ENCODE measurements around the gene RBM33.
A peak's percentile ranks its signal among the peaks of the same experiment; 100 is the strongest.

Gene RBM33

GRCh38 chr7:155728116-155728515, 83.7 kb downstream of the RBM33 start:
- DNase-seq (ENCODE audit: low read depth) = no peak

- no peak for DNase-seq (ENCODE audit: low read depth)
Measured at GRCh38 chr7:155729847-155730246, 85.4 kb downstream of the RBM33 start.

- no peak for DNase-seq (ENCODE audit: low read depth)
Measured at GRCh38 chr7:155731380-155731779, 86.9 kb downstream of the RBM33 start.

- DNase-seq (ENCODE audit: low read depth) = no peak
Measured at GRCh38 chr7:155731871-155732270, 87.4 kb downstream of the RBM33 start.

- no peak for DNase-seq (ENCODE audit: low read depth)
Measured at GRCh38 chr7:155732286-155732685, 87.8 kb downstream of the RBM33 start.

- DNase-seq (ENCODE audit: low read depth) = no peak
Measured at GRCh38 chr7:155733582-155734444, 89.4 kb downstream of the RBM33 start.

GRCh38 chr7:155734445-155734809, 90.0 kb downstream of the RBM33 start:
- DNase-seq (ENCODE audit: low read depth) = no peak

GRCh38 chr7:155735442-155736115, 91.1 kb downstream of the RBM33 start:
- DNase-seq (ENCODE audit: low read depth) = no peak

- no peak for DNase-seq (ENCODE audit: low read depth)
Measured at GRCh38 chr7:155737590-155737989, 93.1 kb downstream of the RBM33 start.

- no peak for DNase-seq (ENCODE audit: low read depth)
Measured at GRCh38 chr7:155738104-155738503, 93.6 kb downstream of the RBM33 start.

GRCh38 chr7:155738652-155739537, 94.4 kb downstream of the RBM33 start:
- peak; percentile 47 for DNase-seq (ENCODE audit: low read depth)

- DNase-seq (ENCODE audit: low read depth) = no peak
Measured at GRCh38 chr7:155739538-155740143, 95.2 kb downstream of the RBM33 start.

GRCh38 chr7:155741082-155741481, 96.6 kb downstream of the RBM33 start:
- no peak for DNase-seq (ENCODE audit: low read depth)

- DNase-seq (ENCODE audit: low read depth) = no peak
Measured at GRCh38 chr7:155741805-155742204, 97.3 kb downstream of the RBM33 start.

- DNase-seq (ENCODE audit: low read depth) = no peak
Measured at GRCh38 chr7:155743177-155743576, 98.7 kb downstream of the RBM33 start.

- DNase-seq (ENCODE audit: low read depth) = no peak
Measured at GRCh38 chr7:155744971-155745683, 100.7 kb downstream of the RBM33 start.

- DNase-seq (ENCODE audit: low read depth) = no peak
Measured at GRCh38 chr7:155745737-155746136, 101.3 kb downstream of the RBM33 start.

GRCh38 chr7:155746188-155746587, 101.7 kb downstream of the RBM33 start:
- no peak for DNase-seq (ENCODE audit: low read depth)

GRCh38 chr7:155747209-155747608, 102.7 kb downstream of the RBM33 start:
- no peak for DNase-seq (ENCODE audit: low read depth)

- no peak for DNase-seq (ENCODE audit: low read depth)
Measured at GRCh38 chr7:155749578-155749977, 105.1 kb downstream of the RBM33 start.
